Stimulated activated CD8-positive, alpha-beta memory T cell treated with anti-CD3 and anti-CD28 coated beads, Interleukin-15, amount 100 ng/mL, for 1 hour (primary cell): ENCODE data around the gene IGFBP7.

Experiments
- DNase-seq: peaks from one replicate; pipeline ENCODE4 v3.0.0-alpha.2; 2020; ENCODE audit warnings: low read depth

Gene IGFBP7

GRCh38 chr4:57131849-57132742 is 21.9 kb upstream of the IGFBP7 start:
- DNase-seq, result no peak

- no peak for DNase-seq
Observed at GRCh38 chr4:57129477-57129876, 19.3 kb upstream of the IGFBP7 start.

GRCh38 chr4:57127361-57127760 is 17.2 kb upstream of the IGFBP7 start:
- DNase-seq, result no peak

- DNase-seq, result no peak
Observed at GRCh38 chr4:57125996-57126395, 15.8 kb upstream of the IGFBP7 start.

- no peak for DNase-seq
Observed at GRCh38 chr4:57124145-57124544, 14.0 kb upstream of the IGFBP7 start.

GRCh38 chr4:57122959-57123358 is 12.8 kb upstream of the IGFBP7 start:
- DNase-seq, result no peak

GRCh38 chr4:57119054-57119651 is 9.0 kb upstream of the IGFBP7 start:
- DNase-seq, result no peak

- no peak for DNase-seq
Observed at GRCh38 chr4:57117491-57117890, 7.3 kb upstream of the IGFBP7 start.

- DNase-seq, result no peak
Observed at GRCh38 chr4:57116245-57116644, 6.1 kb upstream of the IGFBP7 start.

- DNase-seq, result no peak
Observed at GRCh38 chr4:57114973-57115372, 4.8 kb upstream of the IGFBP7 start.

- no peak for DNase-seq
Observed at GRCh38 chr4:57113870-57114269, 3.7 kb upstream of the IGFBP7 start.

GRCh38 chr4:57110640-57111511 is 691 bp upstream of the IGFBP7 start:
- no peak for DNase-seq

- no peak for DNase-seq
Observed at GRCh38 chr4:57109411-57109846, 756 bp downstream of the IGFBP7 start.

- DNase-seq, result no peak
Observed at GRCh38 chr4:57106181-57106580, 4.0 kb downstream of the IGFBP7 start.

GRCh38 chr4:57104706-57105560 is 5.3 kb downstream of the IGFBP7 start:
- DNase-seq, result no peak

- DNase-seq, result no peak
Observed at GRCh38 chr4:57103051-57103450, 7.1 kb downstream of the IGFBP7 start.

- DNase-seq, result no peak
Observed at GRCh38 chr4:57102050-57102624, 8.0 kb downstream of the IGFBP7 start.

GRCh38 chr4:57100979-57101651 is 9.1 kb downstream of the IGFBP7 start:
- no peak for DNase-seq

- no peak for DNase-seq
Observed at GRCh38 chr4:57099363-57099762, 10.8 kb downstream of the IGFBP7 start.

GRCh38 chr4:57098941-57099340 is 11.2 kb downstream of the IGFBP7 start:
- no peak for DNase-seq

GRCh38 chr4:57098415-57098814 is 11.8 kb downstream of the IGFBP7 start:
- no peak for DNase-seq
